ENCODE results near the gene FOXE3.

DNA sequence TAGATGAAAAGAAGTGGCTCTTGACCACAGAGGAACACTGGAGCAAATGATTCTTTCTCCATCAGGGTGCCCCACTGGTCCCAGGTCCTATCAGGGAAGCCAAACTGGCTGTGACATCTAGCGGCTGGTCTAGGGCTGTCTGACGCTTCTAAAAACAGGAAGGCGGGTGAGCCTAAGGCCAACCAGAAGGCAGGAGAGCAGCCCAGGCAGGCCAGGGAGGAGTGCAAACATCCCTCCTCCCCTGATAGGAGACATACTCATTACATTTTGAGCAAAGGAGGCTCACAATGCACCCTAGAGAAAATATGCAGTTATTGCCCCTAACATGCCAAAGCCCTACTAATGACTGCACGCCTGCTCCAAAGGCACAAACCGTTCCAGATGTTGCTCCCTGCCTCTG is 10.4 kb upstream of the FOXE3 start:
- TF ChIP-seq RAD21 (IDR thresholded peaks at IDR 0.05 in 1 of 2, conservative IDR thresholded peaks at IDR 0.05 in 1 of 2; ENCODE audit: low read depth in 2 of 2, low read length in 2 of 2) (no peak), EZH2 (IDR thresholded peaks at IDR 0.05; ENCODE audit: low read depth, low read length, severe bottlenecking) (no peak), TAF1 (IDR thresholded peaks at IDR 0.05; ENCODE audit: low read depth, low read length) (no peak), SIN3A (conservative IDR thresholded peaks at IDR 0.05 in 1 of 2, IDR thresholded peaks at IDR 0.05 in 1 of 2; ENCODE audit: low read depth in 1 of 2, low read length in 2 of 2) (no peak), KDM1A (IDR thresholded peaks at IDR 0.05; ENCODE audit: borderline replicate concordance, low read length) (no peak), POLR2A (IDR thresholded peaks at IDR 0.05; ENCODE audit: control extremely low read depth in 1 of 2, low read depth in 2 of 2, low read length in 2 of 2) (no peak), EP300 (IDR thresholded peaks at IDR 0.05; ENCODE audit: borderline replicate concordance in 1 of 2, low read depth in 2 of 2, low read length in 2 of 2) (no peak), FOSL1 (IDR thresholded peaks at IDR 0.05; ENCODE audit: insufficient read depth, low read depth, low read length) (no peak)
- TF ChIP-seq, protein P1, sequence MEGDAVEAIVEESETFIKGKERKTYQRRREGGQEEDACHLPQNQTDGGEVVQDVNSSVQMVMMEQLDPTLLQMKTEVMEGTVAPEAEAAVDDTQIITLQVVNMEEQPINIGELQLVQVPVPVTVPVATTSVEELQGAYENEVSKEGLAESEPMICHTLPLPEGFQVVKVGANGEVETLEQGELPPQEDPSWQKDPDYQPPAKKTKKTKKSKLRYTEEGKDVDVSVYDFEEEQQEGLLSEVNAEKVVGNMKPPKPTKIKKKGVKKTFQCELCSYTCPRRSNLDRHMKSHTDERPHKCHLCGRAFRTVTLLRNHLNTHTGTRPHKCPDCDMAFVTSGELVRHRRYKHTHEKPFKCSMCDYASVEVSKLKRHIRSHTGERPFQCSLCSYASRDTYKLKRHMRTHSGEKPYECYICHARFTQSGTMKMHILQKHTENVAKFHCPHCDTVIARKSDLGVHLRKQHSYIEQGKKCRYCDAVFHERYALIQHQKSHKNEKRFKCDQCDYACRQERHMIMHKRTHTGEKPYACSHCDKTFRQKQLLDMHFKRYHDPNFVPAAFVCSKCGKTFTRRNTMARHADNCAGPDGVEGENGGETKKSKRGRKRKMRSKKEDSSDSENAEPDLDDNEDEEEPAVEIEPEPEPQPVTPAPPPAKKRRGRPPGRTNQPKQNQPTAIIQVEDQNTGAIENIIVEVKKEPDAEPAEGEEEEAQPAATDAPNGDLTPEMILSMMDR (IDR thresholded peaks at IDR 0.05; ENCODE audit: control extremely low read depth in 1 of 3, insufficient read depth in 1 of 3, low read depth in 1 of 3, low read length in 3 of 3) = no peak

Measured in H1 (cell line).